ENCODE results near the gene NKX6-1.

NKX6-1 gene

GRCh38 chr4:84495118-84495793 lies 3.8 kb downstream of the NKX6-1 start:
- intact Hi-C loops (cut with DNase I; ENCODE audit: low total_unique reads) = no loop called here
- no peak for DNase-seq

GRCh38 chr4:84494531-84494930 lies 4.6 kb downstream of the NKX6-1 start:
- Histone ChIP-seq H3K9me3 (peaks cover 0 to 15% (median 9%) of the 10 kb centered on the region in 3 donors), H3K4me1 (peaks cover 0 to 44% (median 37%) of the 10 kb centered on the region in 4 donors), H3K27me3 (peaks cover 13 to 99% of the 10 kb centered on the region in 2 donors), H3K4me3 (no peak overlapping the region), H3K27ac (no peak overlapping the region), H3K36me3 (no peaks in the 10 kb centered on the region)
- no peak for DNase-seq
- no peak for TF ChIP-seq CTCF (IDR thresholded peaks at IDR 0.05)
- intact Hi-C loops (cut with DNase I; ENCODE audit: low total_unique reads) = no loop called here

More at GRCh38 chr4:84495118-84495793, 3.8 kb downstream of the NKX6-1 start:
- no peaks in the 10 kb centered on the region for H3K36me3 ChIP-seq
- peaks cover 0 to 15% (median 9%) of the 10 kb centered on the region in 3 donors for H3K9me3 ChIP-seq
- H3K27me3 ChIP-seq = peaks cover 13 to 99% of the 10 kb centered on the region in 2 donors
- no peak for TF ChIP-seq CTCF (IDR thresholded peaks at IDR 0.05)
- H3K4me3 ChIP-seq = no peak overlapping the region
- peaks cover 0 to 52% (median 42%) of the 10 kb centered on the region in 4 donors for H3K4me1 ChIP-seq
- no peak overlapping the region for H3K27ac ChIP-seq

- Histone ChIP-seq H3K27me3 (peaks cover 13 to 99% of the 10 kb centered on the region in 2 donors), H3K4me1 (peaks cover 0 to 40% (median 32%) of the 10 kb centered on the region in 4 donors), H3K27ac (no peak overlapping the region), H3K9me3 (peaks cover 0 to 15% (median 9%) of the 10 kb centered on the region in 3 donors), H3K4me3 (no peak overlapping the region), H3K36me3 (no peaks in the 10 kb centered on the region)
- no peak for TF ChIP-seq CTCF (IDR thresholded peaks at IDR 0.05)
- intact Hi-C loops (cut with DNase I; ENCODE audit: low total_unique reads) = no loop called here
- no peak for DNase-seq
Observed at GRCh38 chr4:84494076-84494475, 5.0 kb downstream of the NKX6-1 start.

GRCh38 chr4:84493092-84493850 lies 5.8 kb downstream of the NKX6-1 start:
- Histone ChIP-seq H3K9me3 (peaks cover 0 to 15% (median 9%) of the 10 kb centered on the region in 3 donors), H3K4me3 (peak overlapping the region in 1 of 2 donors; percentile 19), H3K27ac (no peak overlapping the region), H3K36me3 (no peaks in the 10 kb centered on the region), H3K27me3 (peaks cover 13 to 93% of the 10 kb centered on the region in 2 donors), H3K4me1 (peaks cover 0 to 32% (median 25%) of the 10 kb centered on the region in 4 donors)
- intact Hi-C loops (cut with DNase I; ENCODE audit: low total_unique reads) = no loop called here
- DNase-seq = no peak
- no peak for TF ChIP-seq CTCF (IDR thresholded peaks at IDR 0.05)

GRCh38 chr4:84492737-84493091 lies 6.4 kb downstream of the NKX6-1 start:
- DNase-seq = no peak
- no peaks in the 10 kb centered on the region for H3K36me3 ChIP-seq
- peaks cover 0 to 15% (median 9%) of the 10 kb centered on the region in 3 donors for H3K9me3 ChIP-seq
- H3K4me3 ChIP-seq = peak overlapping the region in 1 of 2 donors; percentile 19
- peaks cover 13 to 88% of the 10 kb centered on the region in 2 donors for H3K27me3 ChIP-seq
- peaks cover 0 to 26% (median 20%) of the 10 kb centered on the region in 4 donors for H3K4me1 ChIP-seq
- intact Hi-C loops (cut with DNase I; ENCODE audit: low total_unique reads) = no loop called here
- no peak overlapping the region for H3K27ac ChIP-seq
- TF ChIP-seq CTCF (IDR thresholded peaks at IDR 0.05) = no peak

Measured in tibial artery (tissue), 4 donors.